Peyer's patch (tissue), 4 donors: ENCODE measurements around the gene VSTM2B.

Source experiments
- POLR2A ChIP-seq, 2 donors: fragments of 450-650 bp; IDR thresholded peaks; one replicate each; pipeline ENCODE4 v1.5.1; 2017; ENCODE audit warnings: antibody characterized with exemption in 2 of 2, mild to moderate bottlenecking in 2 of 2, moderate library complexity in 2 of 2
- TF ChIP-seq, protein P1 (sequence below), 6 experiments: fragments of 450-650 bp in 4 of 6; fragments of 200-600 bp in 2 of 6; sonication (generic) in 1 of 6; IDR thresholded peaks; one replicate each; pipeline ENCODE4 v1.5.1; 2017 to 2019; ENCODE audit warnings: antibody characterized with exemption in 6 of 6, mild to moderate bottlenecking in 3 of 6, moderate library complexity in 1 of 6

DNA sequence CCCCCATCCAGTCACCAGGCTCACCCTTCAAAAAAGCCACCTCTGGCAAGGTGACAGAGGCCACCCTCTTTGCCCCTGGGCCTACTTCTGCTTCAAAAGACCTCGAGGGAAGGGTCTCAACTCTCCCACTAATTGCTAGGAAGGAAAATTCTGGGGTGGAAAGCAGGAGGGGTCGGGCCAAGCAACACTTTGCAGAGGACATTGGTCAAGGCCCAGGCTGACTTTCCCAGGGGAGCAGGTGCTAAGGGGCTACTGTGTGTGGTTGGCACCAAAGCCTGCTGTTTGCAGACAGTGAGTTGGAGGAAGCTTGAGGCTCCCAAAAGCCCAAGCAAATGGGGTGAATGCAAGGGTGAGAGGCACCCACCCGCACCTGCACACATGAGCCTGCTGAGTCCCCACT lies 28.6 kb upstream of the VSTM2B start:
- TF ChIP-seq POLR2A (IDR thresholded peaks at IDR 0.05), result no peak
- TF ChIP-seq, protein P1, sequence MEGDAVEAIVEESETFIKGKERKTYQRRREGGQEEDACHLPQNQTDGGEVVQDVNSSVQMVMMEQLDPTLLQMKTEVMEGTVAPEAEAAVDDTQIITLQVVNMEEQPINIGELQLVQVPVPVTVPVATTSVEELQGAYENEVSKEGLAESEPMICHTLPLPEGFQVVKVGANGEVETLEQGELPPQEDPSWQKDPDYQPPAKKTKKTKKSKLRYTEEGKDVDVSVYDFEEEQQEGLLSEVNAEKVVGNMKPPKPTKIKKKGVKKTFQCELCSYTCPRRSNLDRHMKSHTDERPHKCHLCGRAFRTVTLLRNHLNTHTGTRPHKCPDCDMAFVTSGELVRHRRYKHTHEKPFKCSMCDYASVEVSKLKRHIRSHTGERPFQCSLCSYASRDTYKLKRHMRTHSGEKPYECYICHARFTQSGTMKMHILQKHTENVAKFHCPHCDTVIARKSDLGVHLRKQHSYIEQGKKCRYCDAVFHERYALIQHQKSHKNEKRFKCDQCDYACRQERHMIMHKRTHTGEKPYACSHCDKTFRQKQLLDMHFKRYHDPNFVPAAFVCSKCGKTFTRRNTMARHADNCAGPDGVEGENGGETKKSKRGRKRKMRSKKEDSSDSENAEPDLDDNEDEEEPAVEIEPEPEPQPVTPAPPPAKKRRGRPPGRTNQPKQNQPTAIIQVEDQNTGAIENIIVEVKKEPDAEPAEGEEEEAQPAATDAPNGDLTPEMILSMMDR (IDR thresholded peaks at IDR 0.05), result no peak
